ENCODE data around the gene SH3BGRL.
"Not testable (repeated sequence)": the region's sequence is repeated elsewhere in the genome, so short reads cannot be mapped to it uniquely, and the experiment has no call there.

Gene SH3BGRL

GRCh38 chrX:81259714-81260395 lies 58.0 kb downstream of the SH3BGRL start:
- DNase-seq: no peak

GRCh38 chrX:81261576-81261975 lies 59.7 kb downstream of the SH3BGRL start:
- DNase-seq: no peak

GRCh38 chrX:81263059-81263458 lies 61.2 kb downstream of the SH3BGRL start:
- DNase-seq: no peak

- no peak for DNase-seq
These were observed 76.7 kb downstream of the SH3BGRL start for GRCh38 chrX:81278616-81279015.

- no peak for DNase-seq
These were observed 78.2 kb downstream of the SH3BGRL start for GRCh38 chrX:81280148-81280547.

GRCh38 chrX:81286075-81286474 lies 84.2 kb downstream of the SH3BGRL start:
- no peak for DNase-seq

- no peak for DNase-seq
These were observed 84.7 kb downstream of the SH3BGRL start for GRCh38 chrX:81286608-81287007.

- DNase-seq: no peak
These were observed 90.1 kb downstream of the SH3BGRL start for GRCh38 chrX:81291996-81292395.

- no peak for DNase-seq
These were observed 92.2 kb downstream of the SH3BGRL start for GRCh38 chrX:81294101-81294500.

GRCh38 chrX:81301877-81302276 lies 100.0 kb downstream of the SH3BGRL start:
- DNase-seq: no peak

- DNase-seq: no peak
These were observed 102.7 kb downstream of the SH3BGRL start for GRCh38 chrX:81304563-81304962.

- DNase-seq: no peak
These were observed 103.3 kb downstream of the SH3BGRL start for GRCh38 chrX:81305240-81305639.

GRCh38 chrX:81308086-81308829 lies 106.4 kb downstream of the SH3BGRL start:
- no peak for DNase-seq

GRCh38 chrX:81316163-81316562 lies 114.3 kb downstream of the SH3BGRL start:
- DNase-seq: no peak

GRCh38 chrX:81331653-81332052 lies 129.8 kb downstream of the SH3BGRL start:
- DNase-seq: not testable (repeated sequence)

GRCh38 chrX:81336455-81337152 lies 134.7 kb downstream of the SH3BGRL start:
- DNase-seq: no peak

- no peak for DNase-seq
These were observed 135.9 kb downstream of the SH3BGRL start for GRCh38 chrX:81337805-81338204.

GRCh38 chrX:81338924-81339323 lies 137.0 kb downstream of the SH3BGRL start:
- DNase-seq: no peak

- DNase-seq: not testable (repeated sequence)
These were observed 143.4 kb downstream of the SH3BGRL start for GRCh38 chrX:81345296-81345695.
